GF-D8 (cell line): ENCODE measurements around the gene NBPF1.
"Not testable (repeated sequence)": the region's sequence is repeated elsewhere in the genome, so short reads cannot be mapped to it uniquely, and the experiment has no call there.

Experiments
- DNase-seq: peaks from one replicate; lab custom pipeline; 2025; lab: John Stamatoyannopoulos, UW

NBPF1 gene

DNA sequence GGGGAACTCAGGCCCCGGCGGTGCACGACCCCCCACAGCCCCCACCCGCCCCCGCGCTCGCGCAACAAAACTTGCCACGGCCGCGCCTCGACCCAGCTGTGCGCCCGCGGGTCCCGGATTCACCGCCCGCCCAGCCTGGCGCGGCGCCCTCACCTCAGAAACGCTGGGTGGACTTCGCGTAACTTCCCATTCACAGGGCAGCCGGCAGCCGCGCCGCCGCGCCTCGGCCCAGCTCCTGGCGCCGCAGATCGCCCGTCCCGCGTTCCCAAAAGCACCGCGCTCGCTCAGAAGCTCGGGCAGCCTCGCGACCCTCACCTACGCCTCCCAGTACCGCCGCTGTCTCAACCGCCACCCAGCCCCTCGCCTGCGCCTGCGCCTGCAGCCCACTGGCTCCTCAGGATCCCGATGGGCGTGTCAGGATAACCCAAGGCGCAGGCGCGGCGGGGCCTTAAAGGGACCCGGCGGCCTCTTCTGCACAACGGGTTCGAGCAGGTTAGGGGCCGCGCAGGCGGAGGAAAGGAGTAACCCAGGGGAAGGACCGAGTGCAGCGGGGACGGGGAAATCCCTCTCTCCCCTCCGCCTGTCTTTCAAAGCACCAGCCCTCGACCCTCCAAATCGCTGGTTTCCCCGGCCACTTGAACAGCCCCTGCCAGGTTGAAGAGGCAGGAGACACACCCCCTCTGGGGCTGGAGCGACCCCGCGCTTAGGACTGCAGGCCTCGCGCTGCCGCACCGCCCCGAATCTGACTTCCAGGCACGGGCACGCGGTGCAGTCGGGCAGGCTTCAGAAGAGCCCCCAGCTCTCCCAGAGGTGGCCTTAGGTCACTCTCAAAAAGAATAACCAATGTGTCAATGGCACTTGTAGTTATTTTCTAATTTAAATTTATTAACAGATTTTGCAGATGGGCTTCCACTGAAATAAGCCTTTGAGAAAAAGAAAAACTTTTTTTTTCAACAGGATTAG is at the start of gene NBPF1:
TSS of gene NBPF1 (minus strand) at position 380 of the 963 bp plus-strand sequence.
- DNase-seq, result peak; percentile 99

DNA sequence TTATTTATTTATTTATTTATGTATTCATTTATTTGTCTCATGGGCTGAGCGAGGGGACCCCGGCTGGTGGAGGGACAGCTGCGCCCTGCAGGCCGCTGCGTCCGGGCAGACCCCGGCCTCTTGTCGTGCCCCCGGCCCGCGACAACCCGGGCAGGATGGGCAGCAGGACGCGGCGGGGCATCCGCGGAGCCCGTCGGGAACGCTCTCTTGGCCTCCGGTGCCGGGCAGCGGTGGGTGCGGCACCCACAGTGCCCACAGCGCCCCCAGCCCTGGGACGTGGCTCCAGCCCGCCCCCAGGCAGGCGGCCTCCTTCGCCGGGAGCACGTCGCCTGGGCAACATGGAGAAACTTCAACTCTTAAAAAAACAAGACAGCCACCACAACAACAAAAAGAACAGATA is 44.9 kb upstream of the NBPF1 start:
- DNase-seq, result not testable (repeated sequence)

- not testable (repeated sequence) for DNase-seq
Observed at GRCh38 chr1:16656981-16657683, 43.8 kb upstream of the NBPF1 start.

DNA sequence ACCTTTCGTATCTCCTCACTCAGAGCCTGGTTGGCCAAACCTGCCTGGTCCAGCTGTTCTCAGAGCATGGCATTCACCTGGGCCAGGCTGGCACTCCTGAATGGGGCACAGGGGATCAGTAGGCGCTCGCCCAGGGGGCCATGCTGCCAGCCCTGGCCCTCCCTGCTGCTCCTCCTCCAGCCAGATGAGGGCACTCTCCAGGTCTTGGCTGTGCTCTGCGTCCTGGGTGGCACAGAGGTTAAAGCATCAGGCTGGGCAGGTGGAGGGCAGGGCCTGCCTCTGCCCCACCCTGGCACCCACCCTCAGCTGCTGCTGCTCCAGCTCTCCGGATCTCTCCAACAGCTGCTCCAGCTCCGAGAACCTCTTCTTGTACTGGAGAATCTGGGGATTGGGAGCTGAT is 43.2 kb upstream of the NBPF1 start:
- not testable (repeated sequence) for DNase-seq

DNA sequence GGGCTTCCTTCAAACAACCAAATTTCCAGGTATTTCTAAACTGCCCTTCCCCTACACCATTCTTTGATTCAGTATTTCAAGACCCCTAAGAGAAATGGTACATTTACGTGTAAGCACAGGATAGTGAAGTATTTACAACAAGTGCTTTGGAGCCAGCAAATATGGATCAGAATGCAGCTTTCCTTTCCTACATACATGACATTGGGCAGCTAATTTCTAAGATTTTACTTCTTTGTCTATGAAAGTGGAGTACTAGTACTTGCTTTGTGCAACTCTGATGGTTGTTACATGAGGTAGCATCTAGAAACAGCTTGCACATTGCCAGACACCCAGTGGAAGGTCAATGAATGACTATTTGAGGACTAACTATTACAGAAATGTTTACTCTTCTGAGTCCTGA is 38.2 kb upstream of the NBPF1 start:
- DNase-seq, result not testable (repeated sequence)

GRCh38 chr1:16649960-16650359 is 36.6 kb upstream of the NBPF1 start:
- DNase-seq, result not testable (repeated sequence)

- not testable (repeated sequence) for DNase-seq
Observed at GRCh38 chr1:16649390-16649789, 36.0 kb upstream of the NBPF1 start.

- not testable (repeated sequence) for DNase-seq
Observed at GRCh38 chr1:16648756-16649155, 35.4 kb upstream of the NBPF1 start.

- DNase-seq, result not testable (repeated sequence)
Observed at GRCh38 chr1:16648250-16648649, 34.9 kb upstream of the NBPF1 start.

- DNase-seq, result not testable (repeated sequence)
Observed at GRCh38 chr1:16647179-16648176, 34.1 kb upstream of the NBPF1 start.

DNA sequence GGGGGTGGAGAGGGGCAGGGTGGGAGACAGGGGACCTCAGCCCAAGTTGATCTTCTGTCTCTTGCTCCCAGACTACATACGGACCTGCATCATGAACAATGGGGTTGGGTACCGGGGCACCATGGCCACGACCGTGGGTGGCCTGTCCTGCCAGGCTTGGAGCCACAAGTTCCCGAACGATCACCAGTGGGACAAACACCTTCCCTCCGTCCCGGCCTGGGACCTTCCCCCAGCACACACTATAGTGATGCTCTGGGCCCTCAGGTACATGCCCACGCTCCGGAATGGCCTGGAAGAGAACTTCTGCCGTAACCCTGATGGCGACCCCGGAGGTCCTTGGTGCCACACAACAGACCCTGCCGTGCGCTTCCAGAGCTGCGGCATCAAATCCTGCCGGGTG is 33.4 kb upstream of the NBPF1 start:
- DNase-seq, result not testable (repeated sequence)

DNA sequence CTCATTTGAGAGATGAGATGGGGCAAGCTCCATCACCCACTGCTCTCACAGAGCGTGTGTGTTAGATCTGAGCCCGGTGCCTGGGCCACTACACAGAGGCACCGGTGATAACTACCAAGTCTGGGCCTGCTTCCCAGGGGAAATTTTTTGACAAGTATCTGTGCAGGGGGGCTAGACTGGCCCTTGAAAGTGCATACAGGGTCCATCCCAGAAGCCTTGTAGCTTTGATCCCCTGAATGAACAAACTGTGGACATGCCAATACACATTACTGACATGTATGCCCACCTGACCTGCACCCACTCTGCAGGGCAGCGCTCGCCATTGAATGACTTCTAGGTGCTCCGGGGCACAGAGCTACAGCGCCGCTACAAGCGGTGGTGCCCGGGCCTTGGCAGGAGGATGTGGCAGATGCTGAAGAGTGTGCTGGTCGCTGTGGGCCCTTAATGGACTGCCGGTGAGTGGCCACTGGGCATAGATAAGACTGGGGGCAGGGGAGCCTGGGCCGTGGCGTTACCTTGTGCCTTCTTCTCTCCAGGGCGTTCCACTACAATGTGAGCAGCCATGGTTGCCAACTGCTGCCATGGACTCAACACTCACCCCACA is 32.8 kb upstream of the NBPF1 start:
- DNase-seq, result not testable (repeated sequence)

DNA sequence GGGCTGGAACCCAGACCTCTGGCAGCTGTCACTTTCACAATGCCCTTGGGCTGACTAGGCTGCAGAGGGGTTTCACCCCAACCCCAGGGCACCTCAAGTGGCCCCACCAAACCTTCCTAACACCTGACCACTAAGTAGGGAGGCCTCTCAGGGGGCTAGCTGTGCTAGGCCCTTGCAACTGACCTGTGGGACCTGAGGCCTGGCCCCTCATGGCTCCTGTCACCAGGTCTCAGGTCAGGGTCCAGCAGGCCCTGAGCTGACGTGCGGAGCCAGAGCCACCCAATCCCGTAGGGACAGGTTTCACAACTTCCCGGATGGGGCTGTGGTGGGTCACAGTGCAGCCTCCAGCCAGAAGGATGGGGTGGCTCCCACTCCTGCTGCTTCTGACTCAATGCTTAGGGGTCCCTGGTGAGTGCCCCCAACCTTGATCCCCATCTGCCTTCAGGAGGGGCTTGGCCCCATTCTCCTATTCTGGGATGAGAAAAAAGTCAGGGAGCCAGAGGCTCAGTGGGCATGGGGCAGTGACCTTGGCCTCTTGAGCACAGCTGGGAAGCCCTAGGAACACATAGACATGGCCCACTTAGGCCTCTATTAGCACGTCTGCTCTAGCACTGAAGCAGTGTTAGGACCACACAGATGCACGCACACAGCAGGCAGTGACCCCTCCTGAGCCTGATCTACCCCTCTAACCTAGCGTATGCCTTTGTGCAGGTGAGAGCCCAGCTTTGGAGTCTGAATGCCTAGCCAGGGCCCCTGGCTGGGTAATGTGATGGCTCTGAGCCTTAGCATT is 32.1 kb upstream of the NBPF1 start:
- DNase-seq, result peak; percentile 67

DNA sequence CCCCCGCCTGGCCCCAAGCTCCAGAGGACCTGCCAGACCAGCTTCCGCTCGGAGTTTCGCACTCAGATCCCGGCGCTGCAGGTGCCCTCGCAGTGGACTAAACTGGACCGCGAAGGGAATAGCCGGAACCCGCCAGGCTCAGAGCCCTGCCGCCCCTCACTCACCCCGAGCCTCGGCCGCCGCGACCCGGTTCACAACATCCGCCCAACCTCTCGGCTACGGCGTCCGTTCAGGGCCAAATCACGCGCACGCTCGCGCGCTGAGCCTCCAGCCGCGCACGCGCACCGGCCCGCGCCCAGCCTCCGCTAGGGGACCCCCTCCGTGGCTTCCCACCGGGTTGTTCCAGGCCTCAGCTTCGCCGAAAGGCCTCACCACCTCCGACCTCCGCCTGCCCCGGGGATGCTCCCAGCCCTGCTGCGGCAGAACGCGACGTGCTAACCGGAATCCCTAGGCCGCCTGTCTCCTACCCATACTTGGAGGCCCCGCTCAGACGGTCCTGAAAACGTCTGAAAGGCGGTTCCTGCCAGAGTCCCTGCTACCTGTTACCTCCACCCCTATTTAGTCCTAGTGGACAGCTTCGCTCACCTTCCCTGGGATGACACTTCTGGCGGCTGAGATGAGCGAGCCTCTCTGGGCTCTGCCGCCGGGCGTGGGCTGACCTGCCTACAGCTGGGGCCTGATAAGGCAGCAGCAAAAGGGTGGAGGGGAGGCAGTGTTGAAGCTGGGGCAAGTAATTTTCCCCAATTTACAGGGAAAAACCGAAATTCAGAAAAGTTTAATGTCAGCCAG is 31.3 kb upstream of the NBPF1 start:
- peak; percentile 82 for DNase-seq

GRCh38 chr1:16644193-16644481 is 30.8 kb upstream of the NBPF1 start:
- no peak for DNase-seq

GRCh38 chr1:16643476-16644192 is 30.3 kb upstream of the NBPF1 start:
- DNase-seq, result not testable (repeated sequence)

- DNase-seq, result not testable (repeated sequence)
Observed at GRCh38 chr1:16643001-16643411, 29.6 kb upstream of the NBPF1 start.

DNA sequence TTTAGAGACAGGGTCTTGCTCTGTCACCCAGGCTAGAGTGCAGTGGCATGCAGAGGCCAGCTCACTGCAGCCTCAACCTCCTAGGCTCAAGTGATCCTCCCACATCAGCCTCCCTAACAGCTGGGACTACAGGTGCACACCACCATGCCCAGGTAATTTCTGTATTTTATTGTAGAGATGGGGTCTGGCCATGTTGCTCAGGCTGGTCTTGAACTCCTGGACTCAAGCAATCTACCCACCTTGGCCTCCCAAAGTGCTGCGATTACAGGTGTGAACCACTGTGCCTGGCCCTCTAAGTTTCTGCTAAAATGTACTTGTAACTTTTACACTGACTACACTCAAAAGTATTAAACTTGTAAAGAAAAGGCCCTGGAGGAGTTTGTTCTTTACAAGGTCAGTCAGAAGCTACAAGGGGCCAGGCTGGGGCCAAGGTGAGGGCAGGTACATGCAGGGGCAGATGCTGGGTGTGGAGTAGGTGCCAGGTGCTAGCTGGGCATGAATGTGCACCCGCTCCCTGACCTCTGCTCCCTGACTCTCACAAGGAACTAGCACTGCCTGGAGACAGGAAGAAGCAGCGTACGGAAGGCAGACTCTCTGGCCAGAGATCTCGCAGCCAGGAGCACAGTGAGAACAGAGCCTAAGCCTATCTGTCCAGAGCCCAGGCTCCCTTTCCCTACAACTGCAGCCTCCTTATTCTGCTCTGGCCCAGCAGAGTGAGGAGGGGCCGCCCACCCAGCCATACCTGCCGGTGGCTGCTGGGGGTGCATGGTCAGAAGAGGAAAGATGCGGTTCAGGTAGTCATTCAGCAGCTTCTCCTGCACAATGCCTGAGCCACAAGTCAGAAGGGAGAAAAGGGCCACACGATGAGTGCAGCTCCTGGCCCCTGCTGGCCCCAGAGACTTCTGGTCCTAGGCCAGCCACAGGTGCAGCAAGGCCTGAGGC is 28.9 kb upstream of the NBPF1 start:
- DNase-seq, result not testable (repeated sequence)
